ENCODE data around the gene PGAM2. TPM values are rescaled to one million over a fixed set of nuclear protein-coding genes. Genes with fewer than 3 reads are reported as not detected.

The PGAM2 gene
- total RNA-seq, 2 donors from 2014 or later = 1.2 to 1.7 TPM

DNA sequence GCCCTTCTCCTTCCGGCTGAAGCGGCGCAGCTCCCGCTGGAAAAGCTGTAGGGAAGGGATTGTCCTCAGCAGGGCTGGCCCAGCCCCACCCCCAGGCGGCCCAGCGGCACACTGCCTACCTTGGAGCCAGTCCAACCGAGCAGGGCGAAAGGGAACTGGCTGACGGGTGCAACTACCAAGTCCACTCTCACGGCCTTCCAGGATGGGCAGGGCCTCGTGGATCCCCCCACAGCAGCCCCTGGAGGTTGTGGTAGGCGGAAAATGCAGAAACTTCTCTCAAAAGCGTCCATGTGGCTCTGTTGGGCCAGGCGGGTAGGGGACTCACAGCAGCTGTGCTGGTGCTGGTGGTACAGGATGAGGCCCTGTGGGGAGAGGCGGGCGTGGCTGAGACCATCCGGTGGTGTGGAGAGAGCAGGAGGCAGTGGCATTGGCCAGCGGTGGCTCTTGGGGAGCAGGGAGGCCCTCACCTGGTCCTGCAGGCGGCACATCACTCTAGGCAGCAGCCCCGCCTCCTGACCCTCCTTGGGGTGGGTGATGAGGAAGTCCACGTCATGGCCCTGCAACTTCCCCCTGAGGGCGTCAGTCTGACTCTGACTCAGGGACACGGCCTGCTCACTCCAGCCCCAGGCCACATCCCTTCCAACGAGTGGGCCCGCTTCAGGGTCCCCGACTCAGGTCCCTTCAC, 8.4 kb upstream of the PGAM2 start:
- Mint-ChIP-seq H3K36me3 (ENCODE audit: insufficient read depth in 2 of 2) (peaks cover 5 to 18% of the 10 kb centered on the region in 2 donors), H3K4me1 (ENCODE audit: low read depth) (peaks cover 31% of the 10 kb centered on the region), H3K4me3 (peak overlapping the region in 1 of 2 donors; percentile 20), H3K27me3 (ENCODE audit: low read depth) (no peaks in the 10 kb centered on the region), H3K9me3 (no peaks in the 10 kb centered on the region), H3K27ac (peak overlapping the region; percentile 77)
- DNase-seq (peak; percentile 70 to 73), ATAC-seq (replicated peaks in 1 of 2) (peak; percentile 85 to 92)

- peak; percentile 50 to 58 for DNase-seq
- H3K36me3 Mint-ChIP-seq (ENCODE audit: insufficient read depth in 2 of 2) = peaks cover under 1 to 13% of the 10 kb centered on the region in 2 donors
- H3K4me3 Mint-ChIP-seq = no peak overlapping the region
- H3K4me1 Mint-ChIP-seq (ENCODE audit: low read depth) = peaks cover 26% of the 10 kb centered on the region
- H3K9me3 Mint-ChIP-seq = no peaks in the 10 kb centered on the region
- no peaks in the 10 kb centered on the region for H3K27me3 Mint-ChIP-seq (ENCODE audit: low read depth)
- H3K27ac Mint-ChIP-seq = peak overlapping the region; percentile 66
- peak; percentile 25 to 47 for ATAC-seq (replicated peaks in 1 of 2)
These were observed 7.2 kb upstream of the PGAM2 start for GRCh38 chr7:44072364-44073231.

- no peaks in the 10 kb centered on the region for H3K27me3 Mint-ChIP-seq (ENCODE audit: low read depth)
- H3K4me3 Mint-ChIP-seq = no peak overlapping the region
- peaks cover 0 to 11% of the 10 kb centered on the region in 2 donors for H3K36me3 Mint-ChIP-seq (ENCODE audit: insufficient read depth in 2 of 2)
- peak overlapping the region; percentile 66 for H3K27ac Mint-ChIP-seq
- H3K4me1 Mint-ChIP-seq (ENCODE audit: low read depth) = peaks cover 18% of the 10 kb centered on the region
- H3K9me3 Mint-ChIP-seq = no peaks in the 10 kb centered on the region
- ATAC-seq (replicated peaks in 1 of 2) = no peak
- no peak for DNase-seq
These were observed 6.5 kb upstream of the PGAM2 start for GRCh38 chr7:44071726-44072363.

DNA sequence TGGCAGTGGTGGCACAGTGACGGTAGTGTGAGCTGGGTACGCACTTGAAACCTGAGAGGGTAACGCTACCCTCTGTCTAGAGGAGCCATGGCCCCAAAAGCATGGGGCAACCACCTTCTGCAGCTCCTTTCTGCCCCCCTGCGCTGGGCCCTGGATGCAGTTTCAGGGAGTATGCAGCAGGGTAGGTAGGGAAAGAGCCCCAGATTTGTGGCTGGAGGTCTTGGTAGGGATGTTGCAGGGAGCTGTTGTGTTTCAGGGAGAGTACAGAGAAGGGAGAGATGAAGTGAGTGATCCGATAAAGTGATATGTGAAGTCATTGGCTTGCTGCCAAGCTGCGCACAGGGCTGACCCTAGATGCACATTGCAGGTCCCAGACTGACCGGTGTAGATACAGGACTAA, 2.7 kb upstream of the PGAM2 start:
- Mint-ChIP-seq H3K27me3 (ENCODE audit: low read depth) (no peaks in the 10 kb centered on the region), H3K9me3 (no peaks in the 10 kb centered on the region), H3K27ac (peak overlapping the region; percentile 1), H3K4me1 (ENCODE audit: low read depth) (peaks cover 14% of the 10 kb centered on the region), H3K4me3 (no peak overlapping the region), H3K36me3 (ENCODE audit: insufficient read depth in 2 of 2) (peaks cover 0 to 5% of the 10 kb centered on the region in 2 donors)
- ATAC-seq (replicated peaks in 1 of 2) (no peak), DNase-seq (no peak)

DNA sequence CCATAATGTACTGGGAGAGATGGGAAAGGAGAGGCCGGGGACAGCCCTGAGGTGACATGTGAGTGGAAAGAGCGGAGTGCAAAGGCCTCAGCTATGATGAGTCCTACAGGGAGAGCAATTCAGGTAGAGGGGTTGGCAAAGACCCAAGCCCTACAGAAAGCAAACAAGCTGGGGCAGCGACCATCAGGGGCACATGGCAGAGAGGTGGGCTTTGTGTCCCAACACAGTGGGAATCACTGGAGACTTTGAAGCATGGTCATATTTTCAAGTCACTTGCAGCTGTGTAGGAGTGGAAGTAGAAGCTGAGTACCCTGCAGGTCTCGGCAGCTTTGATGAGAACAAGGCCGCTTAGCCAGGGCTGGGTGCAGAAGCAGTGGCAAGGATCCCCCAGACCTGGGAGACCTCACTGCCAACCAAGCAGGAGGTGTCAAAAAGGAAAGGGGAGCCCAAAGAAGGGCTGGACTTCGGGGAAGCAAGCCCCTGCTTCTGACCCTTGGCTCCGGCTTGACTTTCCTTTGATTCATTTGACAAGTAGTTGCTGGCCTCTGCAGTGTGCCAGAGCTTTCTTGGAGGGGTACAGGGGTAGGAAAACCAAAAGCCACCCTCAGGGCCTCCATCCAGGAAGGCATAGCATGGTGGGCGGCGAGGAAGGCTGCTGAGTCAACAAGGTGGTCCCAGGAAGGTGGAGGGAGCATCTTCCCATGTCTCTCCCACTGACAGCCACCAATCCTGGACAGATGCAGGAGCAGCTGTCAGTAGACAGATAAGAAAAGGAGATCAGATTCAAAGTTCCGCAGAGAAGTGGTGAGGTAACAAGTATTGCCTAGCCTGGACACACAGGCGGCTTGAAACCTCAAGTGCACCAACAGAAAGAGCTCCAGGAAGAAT, 1.9 kb upstream of the PGAM2 start:
- ATAC-seq (replicated peaks in 1 of 2) (no peak), DNase-seq (no peak)
- Mint-ChIP-seq H3K27ac (peak overlapping the region; percentile 4), H3K9me3 (no peaks in the 10 kb centered on the region), H3K4me3 (no peak overlapping the region), H3K27me3 (ENCODE audit: low read depth) (no peaks in the 10 kb centered on the region), H3K36me3 (ENCODE audit: insufficient read depth in 2 of 2) (peaks cover 0 to 3% of the 10 kb centered on the region in 2 donors), H3K4me1 (ENCODE audit: low read depth) (peaks cover 14% of the 10 kb centered on the region)

GRCh38 chr7:44066494-44067063, 1.2 kb upstream of the PGAM2 start:
- ATAC-seq (replicated peaks in 1 of 2) (peak; percentile 2 to 9), DNase-seq (no peak)
- Mint-ChIP-seq H3K4me1 (ENCODE audit: low read depth) (peaks cover 14% of the 10 kb centered on the region), H3K27me3 (ENCODE audit: low read depth) (no peaks in the 10 kb centered on the region), H3K9me3 (no peaks in the 10 kb centered on the region), H3K4me3 (no peak overlapping the region), H3K27ac (peak overlapping the region; percentile 4), H3K36me3 (ENCODE audit: insufficient read depth in 2 of 2) (peaks cover 0 to 4% of the 10 kb centered on the region in 2 donors)

DNA sequence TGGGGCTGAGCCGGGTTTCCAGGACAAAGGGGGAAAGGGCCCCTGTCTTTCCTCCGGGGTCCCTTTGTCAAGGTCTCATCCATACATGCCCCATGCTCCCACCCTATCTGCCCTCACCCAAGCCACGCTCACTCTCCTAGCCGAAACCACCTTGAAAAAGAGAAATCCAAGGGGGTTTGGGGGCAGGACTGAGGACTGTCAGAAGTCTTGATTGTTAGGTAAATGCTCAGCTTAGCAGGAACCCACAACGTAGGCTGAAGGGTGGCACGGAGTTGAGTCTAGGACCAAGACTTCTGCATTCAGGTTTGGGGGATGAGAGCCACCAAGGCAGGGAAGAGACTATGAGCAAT, 719 bp upstream of the PGAM2 start:
- no peaks in the 10 kb centered on the region for H3K27me3 Mint-ChIP-seq (ENCODE audit: low read depth)
- no peak for DNase-seq
- H3K4me3 Mint-ChIP-seq = no peak overlapping the region
- peak; percentile 2 to 4 for ATAC-seq (replicated peaks in 1 of 2)
- no peaks in the 10 kb centered on the region for H3K9me3 Mint-ChIP-seq
- no peak overlapping the region for H3K27ac Mint-ChIP-seq
- H3K36me3 Mint-ChIP-seq (ENCODE audit: insufficient read depth in 2 of 2) = peaks cover 0 to 7% of the 10 kb centered on the region in 2 donors
- H3K4me1 Mint-ChIP-seq (ENCODE audit: low read depth) = peaks cover 14% of the 10 kb centered on the region

GRCh38 chr7:44064791-44065430, 456 bp downstream of the PGAM2 start:
- Mint-ChIP-seq H3K36me3 (ENCODE audit: insufficient read depth in 2 of 2) (peaks cover 0 to 7% of the 10 kb centered on the region in 2 donors), H3K9me3 (no peaks in the 10 kb centered on the region), H3K27ac (no peak overlapping the region), H3K4me3 (no peak overlapping the region), H3K4me1 (ENCODE audit: low read depth) (peaks cover 14% of the 10 kb centered on the region), H3K27me3 (ENCODE audit: low read depth) (no peaks in the 10 kb centered on the region)
- ATAC-seq (replicated peaks in 1 of 2) = no peak
- no peak for DNase-seq

DNA sequence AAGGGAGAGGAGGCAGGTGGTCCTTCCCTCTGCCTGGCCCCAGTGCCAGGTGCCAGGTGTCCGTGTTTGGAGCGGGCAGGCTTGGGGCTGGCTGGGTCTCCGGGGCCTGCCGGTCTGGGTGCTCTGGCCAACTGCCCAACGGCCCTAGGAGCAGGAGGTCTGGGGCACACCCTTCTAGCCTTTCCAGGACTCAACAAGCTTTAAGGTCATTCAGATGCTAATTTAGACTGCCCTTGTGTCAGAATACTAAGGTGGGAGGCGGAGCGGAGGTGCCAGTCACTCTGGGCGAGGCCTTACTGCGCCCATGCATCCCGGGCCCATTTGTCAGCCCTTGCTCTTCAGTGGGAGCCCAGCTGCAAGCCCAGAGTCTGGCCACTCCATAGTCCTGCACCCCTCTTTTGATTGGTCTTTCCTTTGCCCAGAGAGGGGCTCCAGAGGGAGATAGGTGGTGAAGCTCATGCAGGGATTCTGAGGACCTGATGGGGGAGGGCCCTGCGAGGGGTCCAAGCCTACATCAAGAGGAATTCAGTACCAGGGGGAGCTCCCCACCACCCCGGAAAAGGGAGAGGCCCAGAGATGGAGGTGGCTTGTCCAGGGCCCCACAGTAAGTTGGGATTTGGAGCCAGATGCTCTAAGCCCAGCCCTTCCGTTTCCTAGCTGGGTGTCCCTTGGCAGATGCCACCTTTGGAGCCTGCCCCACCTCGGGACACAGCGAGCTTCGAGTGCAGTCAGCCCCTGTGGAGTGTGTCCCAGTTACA, 1.3 kb downstream of the PGAM2 start:
- no peak for DNase-seq
- H3K4me3 Mint-ChIP-seq = no peak overlapping the region
- H3K4me1 Mint-ChIP-seq (ENCODE audit: low read depth) = peaks cover 14% of the 10 kb centered on the region
- H3K27me3 Mint-ChIP-seq (ENCODE audit: low read depth) = no peaks in the 10 kb centered on the region
- no peak for ATAC-seq (replicated peaks in 1 of 2)
- H3K27ac Mint-ChIP-seq = no peak overlapping the region
- no peaks in the 10 kb centered on the region for H3K9me3 Mint-ChIP-seq
- peaks cover 0 to 7% of the 10 kb centered on the region in 2 donors for H3K36me3 Mint-ChIP-seq (ENCODE audit: insufficient read depth in 2 of 2)

DNA sequence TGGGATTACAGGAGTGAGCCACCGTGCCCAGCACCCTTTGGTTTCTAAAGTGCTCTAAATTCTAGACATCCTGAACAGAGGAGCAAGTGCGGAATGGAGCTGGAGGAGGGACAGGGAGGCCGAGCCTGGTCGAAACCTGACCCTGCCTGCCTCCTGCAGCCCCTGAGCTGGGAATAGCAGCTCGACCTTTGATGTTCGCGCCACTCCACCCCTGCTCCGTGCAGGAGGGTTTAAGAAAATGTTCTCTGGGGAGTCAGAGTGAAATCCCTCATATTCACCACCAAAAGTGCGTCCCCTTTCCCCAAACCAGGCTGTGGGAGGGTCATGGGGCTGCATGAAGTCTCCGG, 1.8 kb downstream of the PGAM2 start:
- Mint-ChIP-seq H3K9me3 (no peaks in the 10 kb centered on the region), H3K27me3 (ENCODE audit: low read depth) (no peaks in the 10 kb centered on the region), H3K4me1 (ENCODE audit: low read depth) (peaks cover 14% of the 10 kb centered on the region), H3K36me3 (ENCODE audit: insufficient read depth in 2 of 2) (peaks cover 0 to 8% of the 10 kb centered on the region in 2 donors), H3K4me3 (no peak overlapping the region), H3K27ac (no peak overlapping the region)
- no peak for DNase-seq
- no peak for ATAC-seq (replicated peaks in 1 of 2)

- no peak for DNase-seq
- no peak overlapping the region for H3K4me3 Mint-ChIP-seq
- H3K27ac Mint-ChIP-seq = no peak overlapping the region
- no peaks in the 10 kb centered on the region for H3K27me3 Mint-ChIP-seq (ENCODE audit: low read depth)
- H3K9me3 Mint-ChIP-seq = no peaks in the 10 kb centered on the region
- peaks cover 1 to 12% of the 10 kb centered on the region in 2 donors for H3K36me3 Mint-ChIP-seq (ENCODE audit: insufficient read depth in 2 of 2)
- no peak for ATAC-seq (replicated peaks in 1 of 2)
- H3K4me1 Mint-ChIP-seq (ENCODE audit: low read depth) = peaks cover 14% of the 10 kb centered on the region
These were observed 2.5 kb downstream of the PGAM2 start for GRCh38 chr7:44062903-44063295.
